ENCODE data around the gene ETV6.

Gene ETV6

DNA sequence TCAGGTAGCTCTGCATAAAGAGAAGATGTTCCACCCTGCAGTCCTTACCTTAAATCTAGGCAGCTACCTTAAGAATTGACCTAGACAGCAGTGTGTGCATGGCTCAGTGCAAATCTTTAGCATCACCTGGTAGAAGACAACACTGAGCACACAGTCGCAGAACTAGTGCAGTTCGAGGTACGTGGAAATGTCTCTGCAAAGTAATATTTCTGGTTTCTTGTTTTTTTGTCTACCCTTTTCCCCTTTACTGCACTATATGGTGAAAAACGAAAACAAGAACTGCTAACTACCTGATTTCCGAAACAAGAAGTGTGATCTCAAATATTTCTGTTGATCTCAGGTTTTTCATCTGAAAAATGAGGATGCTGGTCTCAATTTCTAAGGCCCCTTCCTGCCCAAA, 82.5 kb downstream of the ETV6 start:
- no peak for TF ChIP-seq POLR2AphosphoS5 (IDR thresholded peaks at IDR 0.05; ENCODE audit: low read depth, low read length)
- TF ChIP-seq FOXP2 (optimal IDR thresholded peaks at IDR 0.05; ENCODE audit: borderline replicate concordance, extremely low read depth, extremely low read length, insufficient read depth) = no peak

- TF ChIP-seq FOXP2 (optimal IDR thresholded peaks at IDR 0.05; ENCODE audit: borderline replicate concordance, extremely low read depth, extremely low read length, insufficient read depth) (no peak), POLR2AphosphoS5 (IDR thresholded peaks at IDR 0.05; ENCODE audit: low read depth, low read length) (no peak), SIN3A (IDR thresholded peaks at IDR 0.05; ENCODE audit: borderline replicate concordance, insufficient read depth, low read length) (no peak), REST (IDR thresholded peaks at IDR 0.05; ENCODE audit: insufficient read depth in 1 of 2, low read depth in 2 of 2, low read length in 2 of 2) (no peak)
Measured at GRCh38 chr12:11732715-11733114, 83.2 kb downstream of the ETV6 start.

DNA sequence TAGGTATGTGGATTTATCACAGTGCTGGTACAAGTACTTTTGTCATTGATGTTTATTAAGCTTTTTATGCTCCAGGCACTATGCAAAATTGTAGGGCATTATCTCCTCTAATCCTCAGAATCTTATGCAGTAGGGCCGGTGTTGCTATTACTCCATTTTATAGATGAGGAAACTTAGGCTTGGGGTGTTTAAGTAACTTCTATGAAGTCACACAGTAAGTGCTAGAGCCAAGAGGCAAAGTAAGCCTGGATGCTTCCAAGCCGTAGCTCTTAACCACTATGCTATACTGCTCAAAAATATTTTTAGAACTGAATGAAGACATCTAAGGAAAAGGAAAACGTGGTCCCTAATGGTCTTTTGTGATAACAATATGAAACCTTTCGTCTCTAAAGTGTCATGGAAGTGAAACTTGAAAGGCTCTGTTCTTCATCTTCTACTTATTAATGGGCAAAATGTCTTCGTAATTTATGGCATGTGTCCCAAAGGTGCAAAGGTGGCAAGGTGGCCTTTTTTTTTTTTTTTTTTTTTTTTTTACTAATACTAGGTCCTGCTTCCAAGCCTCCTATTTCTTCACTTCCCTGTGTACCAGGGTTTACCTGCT, 85.2 kb downstream of the ETV6 start:
- TF ChIP-seq POLR2AphosphoS5 (IDR thresholded peaks at IDR 0.05; ENCODE audit: low read depth, low read length) = no peak
- no peak for TF ChIP-seq REST (IDR thresholded peaks at IDR 0.05; ENCODE audit: insufficient read depth in 1 of 2, low read depth in 2 of 2, low read length in 2 of 2)
- no peak for TF ChIP-seq SIN3A (IDR thresholded peaks at IDR 0.05; ENCODE audit: borderline replicate concordance, insufficient read depth, low read length)
- TF ChIP-seq FOXP2 (optimal IDR thresholded peaks at IDR 0.05; ENCODE audit: borderline replicate concordance, extremely low read depth, extremely low read length, insufficient read depth) = no peak
- no peak for TF ChIP-seq TAF1 (IDR thresholded peaks at IDR 0.05; ENCODE audit: borderline replicate concordance, insufficient read depth, low read length)

DNA sequence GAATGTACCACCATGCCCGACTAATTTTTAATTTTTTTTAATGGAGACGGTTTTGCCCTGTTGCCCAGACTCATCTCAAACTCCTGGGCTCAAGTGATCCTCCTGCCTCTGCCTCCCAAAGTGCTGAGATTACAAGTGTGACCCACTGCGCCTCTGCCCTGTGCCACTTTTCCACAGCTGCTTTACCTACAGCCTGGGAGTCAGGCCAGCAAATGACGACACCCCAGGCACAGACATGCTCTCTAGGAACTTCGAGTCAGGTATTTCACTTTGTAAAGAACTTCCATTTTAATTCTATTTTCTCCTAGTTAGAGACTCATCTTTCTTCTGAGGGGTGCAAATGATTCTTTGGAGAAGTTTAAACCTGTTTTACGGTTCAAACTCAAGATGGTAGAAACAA, 89.0 kb downstream of the ETV6 start:
- TF ChIP-seq TAF1 (IDR thresholded peaks at IDR 0.05; ENCODE audit: borderline replicate concordance, insufficient read depth, low read length) = no peak
- no peak for TF ChIP-seq FOXP2 (optimal IDR thresholded peaks at IDR 0.05; ENCODE audit: borderline replicate concordance, extremely low read depth, extremely low read length, insufficient read depth)

GRCh38 chr12:11739980-11740577, 90.6 kb downstream of the ETV6 start:
- TF ChIP-seq FOXP2 (optimal IDR thresholded peaks at IDR 0.05; ENCODE audit: borderline replicate concordance, extremely low read depth, extremely low read length, insufficient read depth) (no peak), SIN3A (IDR thresholded peaks at IDR 0.05; ENCODE audit: borderline replicate concordance, insufficient read depth, low read length) (no peak), REST (IDR thresholded peaks at IDR 0.05; ENCODE audit: insufficient read depth in 1 of 2, low read depth in 2 of 2, low read length in 2 of 2) (no peak), POLR2AphosphoS5 (IDR thresholded peaks at IDR 0.05; ENCODE audit: low read depth, low read length) (no peak), TAF1 (IDR thresholded peaks at IDR 0.05; ENCODE audit: borderline replicate concordance, insufficient read depth, low read length) (no peak)

- TF ChIP-seq FOXP2 (optimal IDR thresholded peaks at IDR 0.05; ENCODE audit: borderline replicate concordance, extremely low read depth, extremely low read length, insufficient read depth) (no peak), TAF1 (IDR thresholded peaks at IDR 0.05; ENCODE audit: borderline replicate concordance, insufficient read depth, low read length) (no peak), SIN3A (IDR thresholded peaks at IDR 0.05; ENCODE audit: borderline replicate concordance, insufficient read depth, low read length) (no peak), REST (IDR thresholded peaks at IDR 0.05; ENCODE audit: insufficient read depth in 1 of 2, low read depth in 2 of 2, low read length in 2 of 2) (no peak), POLR2AphosphoS5 (IDR thresholded peaks at IDR 0.05; ENCODE audit: low read depth, low read length) (no peak)
Measured at GRCh38 chr12:11741434-11742092, 92.1 kb downstream of the ETV6 start.
